B cell (primary cell): ENCODE measurements around the gene PTN. TPM values are rescaled to one million over a fixed set of nuclear protein-coding genes. Genes with fewer than 3 reads are reported as not detected.
"Not testable (repeated sequence)": the region's sequence is repeated elsewhere in the genome, so short reads cannot be mapped to it uniquely, and the experiment has no call there.

Experiments
- ATAC-seq: fragments of 200-7000 bp; cut with Tn5 transposase; one replicate; pipeline ENCODE4 v1.10.0; 2021; ENCODE audit warnings: low read depth, mild to moderate bottlenecking, moderate number of reproducible peaks, moderate library complexity
- CTCF ChIA-PET: fragments of 350-600 bp; sonication (Branson Sonifier 250); formaldehyde crosslinking; loops from one replicate; lab custom pipeline; 2021; ENCODE audit warnings: antibody characterized with exemption, inconsistent platforms; lab: Charles Lee
- POLR2A ChIA-PET: fragments of 350-600 bp; sonication (Branson Sonifier 250); formaldehyde crosslinking; loops from one replicate; lab custom pipeline; 2021; ENCODE audit warnings: antibody characterized with exemption; lab: Charles Lee
- DNase-seq: peaks from one replicate; pipeline ENCODE4 v3.0.0; 2013
- H2AFZ ChIP-seq: 2 replicates; pipeline ENCODE4 v1.6.1; 2012; ENCODE audit warnings: mild to moderate bottlenecking, low read depth, low read length; ENCODE audit not compliant: insufficient read depth, poor library complexity, severe bottlenecking
- H3K27ac ChIP-seq, 2 donors: 1 replicate in 1 of 2; 2 replicates in 1 of 2; pipeline ENCODE4 v1.5.1; 2012 to 2013; ENCODE audit warnings: low read length in 2 of 2, mild to moderate bottlenecking in 2 of 2, moderate library complexity in 1 of 2
- H3K27me3 ChIP-seq, 4 experiments: fragments of 200-600 bp in 1 of 4; sonication (generic) in 1 of 4; replicated peaks in 1 of 4; 1 replicate in 2 of 4; 2 replicates in 2 of 4; pipeline versions ENCODE4 v1.6.1 to v1.7.0; 2013 to 2016; ENCODE audit warnings: low read length in 3 of 4, mild to moderate bottlenecking in 2 of 4, mixed read lengths in 1 of 4, moderate library complexity in 1 of 4; ENCODE audit not compliant: insufficient read depth in 4 of 4, control insufficient read depth in 3 of 4; ENCODE audit errors: control extremely low read depth in 1 of 4
- H3K36me3 ChIP-seq, 2 experiments: replicated peaks in 1 of 2; 1 replicate in 1 of 2; 2 replicates in 1 of 2; pipeline versions ENCODE4 v1.6.1 to v1.7.1; 2013; ENCODE audit warnings: low read length in 1 of 2; ENCODE audit not compliant: insufficient read depth in 2 of 2, control insufficient read depth in 1 of 2; ENCODE audit errors: control extremely low read depth in 1 of 2, extremely low read depth in 1 of 2
- H3K4me1 ChIP-seq, 2 donors: fragments of 200-600 bp in 1 of 2; sonication (generic) in 1 of 2; 1 replicate in 1 of 2; 2 replicates in 1 of 2; pipeline versions ENCODE4 v1.5.1 to v1.6.1; 2013 to 2017; ENCODE audit warnings: low read length in 2 of 2; ENCODE audit not compliant: control insufficient read depth in 2 of 2, insufficient read depth in 2 of 2
- H3K4me2 ChIP-seq: replicated peaks from 2 replicates; pipeline ENCODE3; 2012; ENCODE audit warnings: mild to moderate bottlenecking, low read depth, low read length; ENCODE audit not compliant: poor library complexity, severe bottlenecking
- H3K4me3 ChIP-seq, 5 experiments: fragments of 200-600 bp in 1 of 5; sonication (generic) in 1 of 5; 1 replicate in 3 of 5; 2 replicates in 2 of 5; pipeline versions ENCODE4 v1.5.1 to v1.7.0; 2011 to 2016; ENCODE audit warnings: low read length in 4 of 5, mild to moderate bottlenecking in 4 of 5, low read depth in 2 of 5, control low read depth in 1 of 5, moderate library complexity in 1 of 5; ENCODE audit not compliant: insufficient read depth in 1 of 5; ENCODE audit errors: control extremely low read depth in 1 of 5, extremely low read depth in 1 of 5
- H3K79me2 ChIP-seq: fragments of 200-600 bp; sonication (generic); one replicate; pipeline ENCODE4 v1.6.0; 2016; ENCODE audit warnings: low read length; ENCODE audit not compliant: control insufficient read depth, insufficient read depth
- H3K9ac ChIP-seq: fragments of 200-600 bp; sonication (generic); 2 replicates; pipeline ENCODE4 v1.6.1; 2017; ENCODE audit warnings: mild to moderate bottlenecking, low read length, moderate library complexity
- H3K9me3 ChIP-seq, 3 donors: one replicate each; pipeline versions ENCODE4 v1.6.1 to v1.7.1; 2013; ENCODE audit warnings: low read length in 2 of 3; ENCODE audit not compliant: control insufficient read depth in 2 of 3, insufficient read depth in 1 of 3; ENCODE audit errors: control extremely low read depth in 1 of 3
- H4K20me1 ChIP-seq: 2 replicates; pipeline ENCODE4 v1.6.0; 2012; ENCODE audit warnings: mild to moderate bottlenecking, low read length; ENCODE audit not compliant: insufficient read depth, control insufficient read depth, poor library complexity, severe bottlenecking
- H3K27ac Mint-ChIP-seq: one replicate; pipeline ENCODE4 v1.8.0; 2021; ENCODE audit warnings: mixed read lengths
- H3K27me3 Mint-ChIP-seq: one replicate; pipeline ENCODE4 v1.8.0; 2021; ENCODE audit warnings: mixed read lengths
- H3K4me1 Mint-ChIP-seq: one replicate; pipeline ENCODE4 v1.8.0; 2021; ENCODE audit warnings: mixed read lengths
- H3K4me3 Mint-ChIP-seq: one replicate; pipeline ENCODE4 v1.8.0; 2021; ENCODE audit warnings: mixed read lengths
- H3K9me3 Mint-ChIP-seq: one replicate; pipeline ENCODE4 v1.8.0; 2022; ENCODE audit warnings: mixed read lengths; ENCODE audit not compliant: insufficient read depth
- EZH2 ChIP-seq: IDR thresholded peaks from 2 replicates; pipeline ENCODE4 v1.6.1; 2012; ENCODE audit warnings: borderline replicate concordance, low read depth, mild to moderate bottlenecking, moderate library complexity, low read length; ENCODE audit not compliant: insufficient read depth, poor library complexity, severe bottlenecking
- WGBS: methylation state at CpG from one replicate; pipeline ENCODE4 v1.1.5; 2013; ENCODE audit warnings: missing lambda C conversion rate; ENCODE audit not compliant: insufficient coverage; 5-methylcytosine and 5-hydroxymethylcytosine counted together
- intact Hi-C: fragments of 100-400 bp; cut with micrococcal nuclease; formaldehyde crosslinking; loops from one replicate; pipeline ENCODE4 v1.10.0; 2022
- polyA plus RNA-seq: library from polyadenylated mRNA; depleted of rRNA; stranded (reverse); fragments of >200 nt; gene quantifications from 2 replicates; pipeline ENCODE4 v1.2.3, GENCODE V29; 2012
- total RNA-seq, 2 donors: library from RNA; stranded (reverse); fragments of 120-200 nt in 1 of 2; gene quantifications; 1 replicate in 1 of 2; 2 replicates in 1 of 2; pipeline versions ENCODE4 v1.2.3 to v1.2.4, GENCODE V29; 2013 to 2022
- TF ChIP-seq, protein P1 (sequence below): fragments of 200-600 bp; IDR thresholded peaks from one replicate; pipeline ENCODE4 v1.8.0; 2022; ENCODE audit warnings: antibody characterized with exemption, mild to moderate bottlenecking

The PTN gene
- total and polyA plus RNA-seq, 2 donors (not counting 1 experiment from before 2014, with no cell fraction given): not detected

DNA sequence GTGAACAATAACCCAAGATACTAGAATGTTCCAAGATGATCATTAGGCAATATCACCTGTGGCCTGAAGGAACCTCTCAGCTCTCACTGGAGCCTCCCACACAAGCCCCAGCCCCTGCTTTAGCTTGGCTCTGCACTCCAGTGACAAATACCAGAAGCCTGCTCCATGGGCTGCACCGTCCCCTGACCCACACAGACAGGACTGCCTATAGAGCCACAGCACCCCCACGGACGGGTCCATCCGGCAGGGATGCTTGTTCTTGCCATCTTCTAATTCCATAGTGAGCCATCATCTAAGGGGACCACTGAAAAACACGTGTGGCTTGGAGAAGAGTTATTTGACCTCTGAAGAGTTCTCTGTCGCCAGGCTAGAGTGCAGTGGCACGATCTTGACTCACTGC lies 100.9 kb downstream of the PTN start:
- CTCF ChIA-PET: no interaction called here
- no peak overlapping the region for H3K9ac ChIP-seq
- no peak for DNase-seq
- no peak overlapping the region for H3K27ac ChIP-seq
- no peak overlapping the region for H2AFZ ChIP-seq
- peaks cover 0 to 3% (median 0%) of the 10 kb centered on the region in 3 donors for H3K9me3 ChIP-seq
- 89% methylated on average over 7 of the region's 7 CpGs for WGBS
- intact Hi-C loops: no loop called here
- no peaks in the 10 kb centered on the region for H3K9me3 Mint-ChIP-seq
- no peaks in the 10 kb centered on the region for H3K4me1 ChIP-seq
- no peak overlapping the region for H3K4me3 ChIP-seq
- H3K4me2 ChIP-seq: no peak overlapping the region
- H3K36me3 ChIP-seq: no peaks in the 10 kb centered on the region
- POLR2A ChIA-PET: no interaction called here
- no peak for ATAC-seq
- no peaks in the 10 kb centered on the region for H3K79me2 ChIP-seq
- no peaks in the 10 kb centered on the region for H3K4me1 Mint-ChIP-seq
- H3K27me3 ChIP-seq: no peaks in the 10 kb centered on the region
- no peaks in the 10 kb centered on the region for H3K27me3 Mint-ChIP-seq
- no peak overlapping the region for H3K27ac Mint-ChIP-seq
- H4K20me1 ChIP-seq: no peaks in the 10 kb centered on the region
- no peak overlapping the region for H3K4me3 Mint-ChIP-seq
- no peak for TF ChIP-seq EZH2
- TF ChIP-seq, protein P1, sequence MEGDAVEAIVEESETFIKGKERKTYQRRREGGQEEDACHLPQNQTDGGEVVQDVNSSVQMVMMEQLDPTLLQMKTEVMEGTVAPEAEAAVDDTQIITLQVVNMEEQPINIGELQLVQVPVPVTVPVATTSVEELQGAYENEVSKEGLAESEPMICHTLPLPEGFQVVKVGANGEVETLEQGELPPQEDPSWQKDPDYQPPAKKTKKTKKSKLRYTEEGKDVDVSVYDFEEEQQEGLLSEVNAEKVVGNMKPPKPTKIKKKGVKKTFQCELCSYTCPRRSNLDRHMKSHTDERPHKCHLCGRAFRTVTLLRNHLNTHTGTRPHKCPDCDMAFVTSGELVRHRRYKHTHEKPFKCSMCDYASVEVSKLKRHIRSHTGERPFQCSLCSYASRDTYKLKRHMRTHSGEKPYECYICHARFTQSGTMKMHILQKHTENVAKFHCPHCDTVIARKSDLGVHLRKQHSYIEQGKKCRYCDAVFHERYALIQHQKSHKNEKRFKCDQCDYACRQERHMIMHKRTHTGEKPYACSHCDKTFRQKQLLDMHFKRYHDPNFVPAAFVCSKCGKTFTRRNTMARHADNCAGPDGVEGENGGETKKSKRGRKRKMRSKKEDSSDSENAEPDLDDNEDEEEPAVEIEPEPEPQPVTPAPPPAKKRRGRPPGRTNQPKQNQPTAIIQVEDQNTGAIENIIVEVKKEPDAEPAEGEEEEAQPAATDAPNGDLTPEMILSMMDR: no peak

DNA sequence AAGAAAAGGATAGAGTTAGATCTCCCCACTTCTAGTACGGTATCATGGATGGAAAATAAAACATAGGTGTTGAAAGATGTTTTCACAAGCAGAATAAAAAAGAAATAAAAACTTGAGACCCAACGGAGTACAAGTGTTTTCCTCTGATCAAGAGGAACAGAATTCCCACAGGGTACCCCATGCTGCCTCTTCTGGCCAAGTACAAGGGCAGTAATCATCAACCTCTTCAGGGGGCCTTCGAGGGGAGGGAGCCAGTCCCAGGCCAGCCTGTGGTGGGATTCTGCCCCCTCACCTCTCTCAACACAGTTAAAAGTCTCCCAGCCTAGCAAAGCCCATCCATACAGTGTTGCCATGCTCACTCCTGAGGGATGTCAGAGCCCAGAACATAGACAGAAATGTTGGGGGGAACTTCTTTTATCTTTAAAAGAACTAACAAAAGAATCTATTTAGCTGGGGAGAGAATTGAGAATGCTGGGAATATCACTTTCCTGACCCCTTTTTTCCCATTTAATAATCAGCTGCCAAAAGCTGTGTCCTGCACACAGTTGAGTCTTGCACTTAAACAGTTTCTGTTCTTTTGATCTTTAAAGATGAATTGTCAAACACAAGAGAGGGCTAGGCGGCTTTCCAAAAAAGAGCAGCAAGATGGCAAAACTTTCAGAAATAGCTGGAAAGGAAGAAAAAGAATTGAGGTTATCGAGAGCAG lies 101.7 kb downstream of the PTN start:
- no peak overlapping the region for H3K27ac Mint-ChIP-seq
- intact Hi-C loops: no loop called here
- POLR2A ChIA-PET: no interaction called here
- H3K9me3 Mint-ChIP-seq: no peaks in the 10 kb centered on the region
- CTCF ChIA-PET: no interaction called here
- WGBS: 73% methylated on average over 4 of the region's 5 CpGs
- Histone ChIP-seq H4K20me1 (no peaks in the 10 kb centered on the region), H3K27ac (no peak overlapping the region), H3K4me1 (no peaks in the 10 kb centered on the region), H3K27me3 (no peaks in the 10 kb centered on the region), H2AFZ (no peak overlapping the region), H3K4me3 (no peak overlapping the region), H3K36me3 (no peaks in the 10 kb centered on the region), H3K4me2 (no peak overlapping the region), H3K9me3 (peaks cover 0 to 3% (median 0%) of the 10 kb centered on the region in 3 donors), H3K79me2 (no peaks in the 10 kb centered on the region), H3K9ac (no peak overlapping the region)
- TF ChIP-seq EZH2: no peak
- TF ChIP-seq, protein P1: no peak
- no peaks in the 10 kb centered on the region for H3K27me3 Mint-ChIP-seq
- no peak for ATAC-seq
- H3K4me1 Mint-ChIP-seq: no peaks in the 10 kb centered on the region
- H3K4me3 Mint-ChIP-seq: no peak overlapping the region
- no peak for DNase-seq

DNA sequence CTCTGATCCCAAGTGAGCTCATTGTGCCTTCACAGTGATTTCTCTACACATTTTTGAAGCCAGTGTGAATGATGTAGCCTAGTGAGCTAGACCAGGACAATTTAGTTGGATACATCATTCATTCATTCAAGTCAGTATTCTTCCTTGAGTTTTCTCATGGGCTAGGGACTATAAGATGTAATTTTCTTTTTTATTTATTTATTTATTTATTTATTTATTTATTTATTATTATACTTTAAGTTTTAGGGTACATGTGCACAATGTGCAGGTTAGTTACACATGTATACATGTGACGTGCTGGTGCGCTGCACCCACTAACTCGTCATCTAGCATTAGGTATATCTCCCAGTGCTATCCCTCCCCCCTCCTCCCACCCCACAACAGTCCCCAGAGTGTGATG lies 104.3 kb downstream of the PTN start:
- H3K27me3 ChIP-seq, H3K4me1 ChIP-seq, H3K4me3 Mint-ChIP-seq, DNase-seq, H3K9me3 ChIP-seq, intact Hi-C loops, POLR2A ChIA-PET, ATAC-seq, H3K4me3 ChIP-seq, CTCF ChIA-PET, H3K4me2 ChIP-seq, H3K79me2 ChIP-seq, H3K9ac ChIP-seq, H3K27ac ChIP-seq, H3K9me3 Mint-ChIP-seq, H3K36me3 ChIP-seq, H2AFZ ChIP-seq, H4K20me1 ChIP-seq, H3K27me3 Mint-ChIP-seq, H3K4me1 Mint-ChIP-seq, H3K27ac Mint-ChIP-seq: not testable (repeated sequence)
- no CpG with 5 or more reads among the region's 3 CpGs for WGBS
